HEK293T (cell line): ENCODE measurements around the gene TENM3.

Experiments
- ARNT ChIP-seq: fragments of 450-650 bp; IDR thresholded peaks from 2 replicates; pipeline ENCODE4 v1.6.1; 2017; ENCODE audit warnings: mild to moderate bottlenecking
- ELF4 ChIP-seq: fragments of 450-650 bp; IDR thresholded peaks from 2 replicates; pipeline ENCODE4 v1.6.1; 2017; ENCODE audit warnings: antibody characterized with exemption
- FOXA1 ChIP-seq: fragments of 450-650 bp; IDR thresholded peaks from 2 replicates; pipeline ENCODE4 v1.6.1; 2016; ENCODE audit warnings: mild to moderate bottlenecking
- NFRKB ChIP-seq: fragments of 450-650 bp; IDR thresholded peaks from 2 replicates; pipeline ENCODE4 v1.6.1; 2016; ENCODE audit warnings: mild to moderate bottlenecking, moderate library complexity
- SUZ12 ChIP-seq: fragments of 450-650 bp; IDR thresholded peaks from 2 replicates; pipeline ENCODE4 v1.6.1; 2016; ENCODE audit warnings: mild to moderate bottlenecking

DNA sequence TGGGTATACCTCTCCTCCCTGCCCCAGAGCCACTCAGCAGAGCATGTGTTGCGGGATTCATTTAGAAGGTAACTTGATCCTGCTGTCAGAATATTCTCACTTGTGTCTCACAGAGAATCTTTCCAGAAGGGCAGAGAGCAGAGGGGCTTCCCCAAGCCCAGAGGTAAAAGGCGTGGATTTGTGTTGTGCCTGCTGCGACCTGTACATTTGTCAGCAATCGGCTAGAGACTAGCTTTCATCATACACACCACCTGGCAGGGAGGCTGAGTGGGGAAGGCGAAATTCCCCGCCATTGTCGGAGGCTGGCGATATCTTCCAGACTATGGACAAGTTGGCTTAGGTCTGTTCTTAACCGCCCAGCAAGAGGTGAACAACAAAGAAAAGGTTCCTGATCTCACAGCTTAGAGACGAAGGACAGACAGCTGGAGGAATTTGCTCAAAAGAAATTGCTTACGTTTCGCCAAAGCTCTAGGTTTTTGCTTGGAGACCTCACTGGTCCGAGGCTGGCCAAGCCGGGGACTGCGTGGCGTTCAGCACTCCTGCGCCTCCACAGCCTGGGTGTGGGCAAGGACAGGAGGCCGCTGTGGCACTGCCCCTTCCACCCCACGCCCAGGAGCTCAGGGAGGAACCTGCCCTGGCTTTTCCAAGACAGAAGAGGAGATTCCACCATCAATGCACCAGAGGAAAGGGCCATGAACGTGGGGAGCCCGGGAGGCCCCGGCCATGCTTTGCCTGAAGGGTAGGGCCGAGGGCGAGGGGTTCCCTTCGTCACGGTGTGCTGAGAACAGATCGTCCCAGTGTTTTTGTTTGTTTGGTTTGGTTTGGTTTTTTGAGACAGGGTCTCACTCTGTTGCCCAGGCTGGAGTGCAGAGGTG is 604.6 kb downstream of the TENM3 start:
- no peak for TF ChIP-seq ARNT
- TF ChIP-seq NFRKB = no peak
- TF ChIP-seq SUZ12 = no peak
- TF ChIP-seq FOXA1 = no peak
- no peak for TF ChIP-seq ELF4
